ENCODE measurements around the gene HMCN2.

GRCh38 chr9:130421154-130421801, 155.7 kb downstream of the HMCN2 start:
- no peak for TF ChIP-seq CTCF (conservative IDR thresholded peaks at IDR 0.05)
- TF ChIP-seq EZH2 (IDR thresholded peaks at IDR 0.05; ENCODE audit: low read depth) = no peak
